HG03025 (cell line): ENCODE data around the gene USP32.
A peak's percentile ranks its signal among the peaks of the same experiment; 100 is the strongest.
"Not testable (repeated sequence)": the region's sequence is repeated elsewhere in the genome, so short reads cannot be mapped to it uniquely, and the experiment has no call there.

Experiments
- ATAC-seq: cut with Tn5 transposase; IDR thresholded peaks from one replicate; pipeline ENCODE4 v1.9.1; 2021; ENCODE audit warnings: mild to moderate bottlenecking, moderate library complexity; ENCODE audit not compliant: unreplicated experiment, low FRiP score

USP32 gene

GRCh38 chr17:60392042-60392844, at the start of gene USP32:
Gene USP32 (minus strand): TSS chr17:60392133. CDS start chr17:60391939, 194 bp downstream.
- peak; percentile 81 for ATAC-seq

- ATAC-seq, result no peak
Observed at GRCh38 chr17:60439501-60439900, 47.6 kb upstream of the USP32 start.

GRCh38 chr17:60436676-60437075, 44.7 kb upstream of the USP32 start:
- ATAC-seq, result no peak

- no peak for ATAC-seq
Observed at GRCh38 chr17:60435244-60436167, 43.6 kb upstream of the USP32 start.

- ATAC-seq, result not testable (repeated sequence)
Observed at GRCh38 chr17:60433021-60433997, 41.4 kb upstream of the USP32 start.

GRCh38 chr17:60430561-60430960, 38.6 kb upstream of the USP32 start:
- ATAC-seq, result not testable (repeated sequence)

GRCh38 chr17:60428491-60428890, 36.6 kb upstream of the USP32 start:
- not testable (repeated sequence) for ATAC-seq

GRCh38 chr17:60426596-60426995, 34.7 kb upstream of the USP32 start:
- no peak for ATAC-seq

GRCh38 chr17:60425626-60426025, 33.7 kb upstream of the USP32 start:
- no peak for ATAC-seq

GRCh38 chr17:60423865-60424264, 31.9 kb upstream of the USP32 start:
- no peak for ATAC-seq

- ATAC-seq, result no peak
Observed at GRCh38 chr17:60422162-60422665, 30.3 kb upstream of the USP32 start, which contains the start of gene CHCT1. Gene CHCT1 (plus strand): TSS chr17:60422489. CDS start chr17:60422593, 104 bp downstream.

GRCh38 chr17:60421273-60422161, 29.6 kb upstream of the USP32 start:
- ATAC-seq, result peak; percentile 66

- ATAC-seq, result not testable (repeated sequence)
Observed at GRCh38 chr17:60419875-60420274, 27.9 kb upstream of the USP32 start.

- not testable (repeated sequence) for ATAC-seq
Observed at GRCh38 chr17:60419003-60419402, 27.1 kb upstream of the USP32 start.

- no peak for ATAC-seq
Observed at GRCh38 chr17:60416368-60416925, 24.5 kb upstream of the USP32 start.

- no peak for ATAC-seq
Observed at GRCh38 chr17:60415146-60415545, 23.2 kb upstream of the USP32 start.

- no peak for ATAC-seq
Observed at GRCh38 chr17:60412701-60413100, 20.8 kb upstream of the USP32 start.

GRCh38 chr17:60410001-60410400, 18.1 kb upstream of the USP32 start:
- ATAC-seq, result no peak
